Astrocyte (in vitro differentiated cells and primary cell): ENCODE measurements around the gene BCL7C. TPM values are rescaled to one million over a fixed set of nuclear protein-coding genes. Genes with fewer than 3 reads are reported as not detected.
"Not testable (repeated sequence)": the region's sequence is repeated elsewhere in the genome, so short reads cannot be mapped to it uniquely, and the experiment has no call there.

Experiments
- DNase-seq: peaks from one replicate; pipeline ENCODE4 v3.0.0-alpha.2; 2010; ENCODE audit warnings: low read depth
- FAIRE-seq: peaks from 2 replicates; lab custom pipeline; 2011; peaks lifted over from hg19 to GRCh38; lab: Jason Lieb, UNC
- H2AFZ ChIP-seq: 2 replicates; pipeline ENCODE4 v1.6.0; 2012; ENCODE audit warnings: low read depth, low read length, inconsistent platforms
- H3K27ac ChIP-seq: 2 replicates; pipeline ENCODE4 v1.5.1; 2011; ENCODE audit warnings: low read depth, low read length, inconsistent platforms
- H3K27me3 ChIP-seq: 2 replicates; pipeline ENCODE4 v1.6.0; 2011; ENCODE audit warnings: low read length, inconsistent platforms; ENCODE audit not compliant: insufficient read depth
- H3K36me3 ChIP-seq: 2 replicates; pipeline ENCODE4 v1.5.1; 2011; ENCODE audit warnings: low read length, inconsistent platforms; ENCODE audit not compliant: insufficient read depth
- H3K4me1 ChIP-seq: 2 replicates; pipeline ENCODE4 v1.5.1; 2011; ENCODE audit warnings: low read length, inconsistent platforms; ENCODE audit not compliant: insufficient read depth
- H3K4me2 ChIP-seq: 2 replicates; pipeline ENCODE4 v1.6.0; 2012; ENCODE audit warnings: low read length, inconsistent platforms
- H3K4me3 ChIP-seq: 2 replicates; pipeline ENCODE4 v1.5.1; 2011; ENCODE audit warnings: low read depth, mild to moderate bottlenecking, low read length, inconsistent platforms; ENCODE audit not compliant: insufficient read depth
- H3K79me2 ChIP-seq: 2 replicates; pipeline ENCODE4 v1.6.0; 2012; ENCODE audit warnings: mild to moderate bottlenecking, low read length, inconsistent platforms; ENCODE audit not compliant: insufficient read depth
- H3K9ac ChIP-seq: 2 replicates; pipeline ENCODE4 v1.6.0; 2012; ENCODE audit warnings: mild to moderate bottlenecking, low read length, inconsistent platforms
- H3K9me3 ChIP-seq: 2 replicates; pipeline ENCODE4 v1.5.1; 2012; ENCODE audit warnings: low read depth, mild to moderate bottlenecking, low read length, inconsistent platforms; ENCODE audit not compliant: insufficient read depth
- H4K20me1 ChIP-seq: 2 replicates; pipeline ENCODE4 v1.6.0; 2012; ENCODE audit warnings: low read length, inconsistent platforms; ENCODE audit not compliant: insufficient read depth
- H3K27ac Mint-ChIP-seq: one replicate; pipeline ENCODE4 v1.8.0; 2021; ENCODE audit warnings: mild to moderate bottlenecking, mixed read lengths; ENCODE audit not compliant: unreplicated experiment
- H3K27me3 Mint-ChIP-seq: one replicate; pipeline ENCODE4 v1.8.0; 2021; ENCODE audit warnings: low read depth, mixed read lengths; ENCODE audit not compliant: unreplicated experiment
- H3K36me3 Mint-ChIP-seq: one replicate; pipeline ENCODE4 v1.8.0; 2021; ENCODE audit warnings: low read depth, mixed read lengths; ENCODE audit not compliant: unreplicated experiment
- H3K4me1 Mint-ChIP-seq: one replicate; pipeline ENCODE4 v1.8.0; 2021; ENCODE audit warnings: low read depth, mixed read lengths; ENCODE audit not compliant: unreplicated experiment
- H3K4me3 Mint-ChIP-seq: one replicate; pipeline ENCODE4 v1.8.0; 2021; ENCODE audit warnings: mild to moderate bottlenecking, moderate library complexity, mixed read lengths; ENCODE audit not compliant: unreplicated experiment
- H3K9me3 Mint-ChIP-seq: one replicate; pipeline ENCODE4 v1.8.0; 2021; ENCODE audit warnings: mild to moderate bottlenecking, mixed read lengths; ENCODE audit not compliant: unreplicated experiment
- EZH2 ChIP-seq: IDR thresholded peaks from 2 replicates; pipeline ENCODE4 v1.6.1; 2012; ENCODE audit warnings: mild to moderate bottlenecking, low read length, inconsistent platforms; ENCODE audit not compliant: insufficient read depth
- total RNA-seq: library from RNA; stranded (reverse); gene quantifications from 2 replicates; pipeline ENCODE4 v1.2.1, GENCODE V29; 2021
- TF ChIP-seq, protein P1 (sequence below): IDR thresholded peaks from 2 replicates; pipeline ENCODE4 v1.5.1; 2011; ENCODE audit warnings: low read depth, mild to moderate bottlenecking, inconsistent platforms, low read length, moderate library complexity; ENCODE audit not compliant: insufficient read depth

BCL7C gene
- total RNA-seq, 1 donor from 2014 or later, result 40.7 TPM

DNA sequence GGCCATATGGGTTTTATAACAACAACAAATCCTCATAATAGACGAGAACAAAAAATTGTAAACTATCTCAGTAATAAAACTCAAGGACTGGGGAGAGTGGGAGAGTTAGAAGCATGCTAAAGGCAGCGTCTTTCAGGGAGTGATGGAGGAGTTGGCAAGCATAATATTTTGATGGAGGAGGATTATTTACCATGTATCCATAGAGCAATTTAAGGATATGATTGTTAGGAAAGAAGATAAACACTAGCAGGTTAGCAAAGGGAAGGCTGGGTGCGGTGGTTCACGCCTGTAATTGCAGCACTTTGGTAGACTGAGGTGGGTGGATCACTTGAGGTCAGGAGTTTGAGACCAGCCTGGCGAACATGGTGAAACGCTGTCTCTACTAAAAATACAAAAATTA is 27.8 kb downstream of the BCL7C start:
- H4K20me1 ChIP-seq, result no peaks in the 10 kb centered on the region
- Mint-ChIP-seq H3K27me3 (no peaks in the 10 kb centered on the region), H3K27ac (no peak overlapping the region), H3K9me3 (peaks cover 1% of the 10 kb centered on the region), H3K4me1 (no peaks in the 10 kb centered on the region), H3K4me3 (no peak overlapping the region), H3K36me3 (peaks cover 17% of the 10 kb centered on the region)
- no peaks in the 10 kb centered on the region for H3K4me1 ChIP-seq
- no peak overlapping the region for H3K4me3 ChIP-seq
- no peak overlapping the region for H3K27ac ChIP-seq
- no peaks in the 10 kb centered on the region for H3K27me3 ChIP-seq
- no peak overlapping the region for H2AFZ ChIP-seq
- FAIRE-seq (no peak), DNase-seq (no peak)
- TF ChIP-seq EZH2, result no peak
- TF ChIP-seq, protein P1, sequence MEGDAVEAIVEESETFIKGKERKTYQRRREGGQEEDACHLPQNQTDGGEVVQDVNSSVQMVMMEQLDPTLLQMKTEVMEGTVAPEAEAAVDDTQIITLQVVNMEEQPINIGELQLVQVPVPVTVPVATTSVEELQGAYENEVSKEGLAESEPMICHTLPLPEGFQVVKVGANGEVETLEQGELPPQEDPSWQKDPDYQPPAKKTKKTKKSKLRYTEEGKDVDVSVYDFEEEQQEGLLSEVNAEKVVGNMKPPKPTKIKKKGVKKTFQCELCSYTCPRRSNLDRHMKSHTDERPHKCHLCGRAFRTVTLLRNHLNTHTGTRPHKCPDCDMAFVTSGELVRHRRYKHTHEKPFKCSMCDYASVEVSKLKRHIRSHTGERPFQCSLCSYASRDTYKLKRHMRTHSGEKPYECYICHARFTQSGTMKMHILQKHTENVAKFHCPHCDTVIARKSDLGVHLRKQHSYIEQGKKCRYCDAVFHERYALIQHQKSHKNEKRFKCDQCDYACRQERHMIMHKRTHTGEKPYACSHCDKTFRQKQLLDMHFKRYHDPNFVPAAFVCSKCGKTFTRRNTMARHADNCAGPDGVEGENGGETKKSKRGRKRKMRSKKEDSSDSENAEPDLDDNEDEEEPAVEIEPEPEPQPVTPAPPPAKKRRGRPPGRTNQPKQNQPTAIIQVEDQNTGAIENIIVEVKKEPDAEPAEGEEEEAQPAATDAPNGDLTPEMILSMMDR, result no peak
- no peaks in the 10 kb centered on the region for H3K36me3 ChIP-seq
- H3K4me2 ChIP-seq, result no peak overlapping the region
- H3K79me2 ChIP-seq, result no peaks in the 10 kb centered on the region
- H3K9ac ChIP-seq, result no peak overlapping the region
- H3K9me3 ChIP-seq, result no peaks in the 10 kb centered on the region

DNA sequence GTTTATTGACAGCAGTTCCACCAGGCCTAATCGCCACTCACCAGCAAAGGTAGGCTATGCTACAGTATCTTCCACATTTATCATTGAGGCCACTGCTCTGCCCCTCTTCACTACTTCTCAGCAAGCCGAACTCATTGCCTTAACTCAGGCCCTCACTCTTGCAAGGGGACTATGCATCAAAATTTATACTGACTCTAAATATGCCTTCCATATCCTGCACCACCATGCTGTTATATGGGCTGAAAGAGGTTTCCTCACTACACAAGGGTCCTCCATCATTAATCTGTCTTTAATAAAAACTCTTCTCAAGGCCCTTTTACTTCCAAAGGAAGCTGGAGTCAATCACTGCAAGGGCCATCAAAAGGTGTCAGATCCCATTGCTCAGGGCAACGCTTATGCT is 30.7 kb downstream of the BCL7C start:
- H3K4me3 Mint-ChIP-seq, result not testable (repeated sequence)

DNA sequence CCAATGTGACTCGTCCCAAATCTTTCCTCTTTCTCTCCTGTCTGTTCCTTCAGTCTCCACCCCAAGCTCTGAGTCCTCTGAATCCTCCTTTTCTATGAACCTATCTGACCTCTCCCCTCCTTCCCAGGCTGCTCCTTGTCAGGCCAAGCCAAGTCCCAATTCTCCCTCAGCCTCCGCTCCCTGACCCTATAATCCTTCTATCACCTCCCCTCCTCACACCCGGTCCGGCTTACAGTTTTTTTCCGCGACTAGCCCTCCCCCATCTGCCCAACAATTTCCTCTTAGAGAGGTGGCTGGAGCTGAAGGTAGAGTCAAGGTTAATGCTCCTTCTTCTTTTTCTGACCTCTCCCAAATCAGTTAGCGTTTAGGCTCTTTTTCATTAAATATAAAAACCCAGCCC is 33.1 kb downstream of the BCL7C start:
- H4K20me1 ChIP-seq, H3K4me1 ChIP-seq, DNase-seq, H3K79me2 ChIP-seq, H3K36me3 Mint-ChIP-seq, H3K9me3 ChIP-seq, H2AFZ ChIP-seq, H3K27ac Mint-ChIP-seq, FAIRE-seq, H3K4me2 ChIP-seq, H3K27me3 Mint-ChIP-seq, H3K4me3 ChIP-seq, H3K36me3 ChIP-seq, H3K27me3 ChIP-seq, H3K9me3 Mint-ChIP-seq, H3K9ac ChIP-seq, H3K4me3 Mint-ChIP-seq, H3K27ac ChIP-seq: not testable (repeated sequence)
- peaks cover 10% of the 10 kb centered on the region for H3K4me1 Mint-ChIP-seq

More for the DNA sequence above, 30.7 kb downstream of the BCL7C start:
- not testable (repeated sequence) for H3K4me3 ChIP-seq, FAIRE-seq, H3K27me3 Mint-ChIP-seq, H3K4me2 ChIP-seq, H3K9me3 Mint-ChIP-seq, H2AFZ ChIP-seq, H3K79me2 ChIP-seq, H3K27ac Mint-ChIP-seq, DNase-seq, H3K27me3 ChIP-seq, H3K9ac ChIP-seq, H4K20me1 ChIP-seq, H3K9me3 ChIP-seq, H3K27ac ChIP-seq, H3K4me1 Mint-ChIP-seq, H3K4me1 ChIP-seq, H3K36me3 ChIP-seq
- H3K36me3 Mint-ChIP-seq, result peaks cover 15% of the 10 kb centered on the region
